SH-SY5Y (cell line): ENCODE results near the gene KCTD3.

Experiments used
- GATA2 ChIP-seq: IDR thresholded peaks from 2 replicates; pipeline ENCODE4 v1.6.1; 2011; ENCODE audit warnings: mild to moderate bottlenecking, low read depth, low read length
- GATA3 ChIP-seq: IDR thresholded peaks from 2 replicates; pipeline ENCODE4 v1.6.1; 2011; ENCODE audit warnings: low read depth, mild to moderate bottlenecking, low read length, moderate library complexity

- TF ChIP-seq GATA2: no peak
- no peak for TF ChIP-seq GATA3
Observed at GRCh38 chr1:215606564-215607168, 39.6 kb downstream of the KCTD3 start.
